ENCODE data around the gene KLHDC8A. TPM values are rescaled to one million over a fixed set of nuclear protein-coding genes. Genes with fewer than 3 reads are reported as not detected.
A peak's percentile ranks its signal among the peaks of the same experiment; 100 is the strongest.

Gene KLHDC8A
- total and polyA plus RNA-seq, 8 donors: 0.32 to 1.3 (median 1.1) TPM; not detected in 1

DNA sequence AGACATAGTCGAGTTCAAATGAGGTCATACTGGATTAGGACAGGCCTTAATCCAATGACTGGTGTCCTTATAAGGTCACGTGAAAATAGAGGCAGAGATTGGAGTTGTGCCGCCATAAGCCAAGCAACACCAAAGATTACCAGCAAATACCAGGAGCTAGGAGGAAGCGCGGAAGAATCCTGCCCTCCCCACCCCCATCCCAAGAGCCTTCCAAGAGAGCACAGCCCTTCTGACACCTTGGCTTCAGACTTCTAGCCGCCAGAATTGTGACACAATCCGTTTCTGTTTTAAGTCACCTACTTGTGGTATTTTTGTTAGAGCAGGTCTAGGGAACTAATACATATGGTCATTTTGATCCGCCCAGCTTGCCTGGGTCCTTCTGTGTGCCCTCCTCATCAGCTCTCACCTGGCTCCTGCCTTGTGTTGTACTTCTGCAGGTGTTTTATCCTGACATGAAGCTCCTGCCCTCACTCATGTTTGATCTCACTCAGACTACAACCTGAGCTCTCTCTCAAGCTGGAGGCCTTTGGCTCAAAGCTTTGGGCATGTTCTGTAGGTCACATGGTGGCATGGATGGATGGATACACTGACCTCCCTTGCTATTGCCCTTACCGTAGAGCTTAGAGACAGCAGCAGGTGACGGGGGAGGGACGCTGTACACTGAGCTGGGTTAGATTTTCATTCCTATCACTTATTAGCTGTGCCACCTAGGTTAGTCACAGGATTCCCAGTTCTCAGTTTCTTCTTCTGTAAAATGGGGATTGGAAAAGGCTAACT is 24.5 kb downstream of the KLHDC8A start:
- no peaks in the 10 kb centered on the region for H3K4me1 ChIP-seq
- no peaks in the 10 kb centered on the region for H3K27me3 ChIP-seq
- ATAC-seq (no peak), DNase-seq (no peak)
- no peak overlapping the region for H3K4me3 ChIP-seq
- no peaks in the 10 kb centered on the region for H3K9me3 ChIP-seq
- TF ChIP-seq, protein P1, sequence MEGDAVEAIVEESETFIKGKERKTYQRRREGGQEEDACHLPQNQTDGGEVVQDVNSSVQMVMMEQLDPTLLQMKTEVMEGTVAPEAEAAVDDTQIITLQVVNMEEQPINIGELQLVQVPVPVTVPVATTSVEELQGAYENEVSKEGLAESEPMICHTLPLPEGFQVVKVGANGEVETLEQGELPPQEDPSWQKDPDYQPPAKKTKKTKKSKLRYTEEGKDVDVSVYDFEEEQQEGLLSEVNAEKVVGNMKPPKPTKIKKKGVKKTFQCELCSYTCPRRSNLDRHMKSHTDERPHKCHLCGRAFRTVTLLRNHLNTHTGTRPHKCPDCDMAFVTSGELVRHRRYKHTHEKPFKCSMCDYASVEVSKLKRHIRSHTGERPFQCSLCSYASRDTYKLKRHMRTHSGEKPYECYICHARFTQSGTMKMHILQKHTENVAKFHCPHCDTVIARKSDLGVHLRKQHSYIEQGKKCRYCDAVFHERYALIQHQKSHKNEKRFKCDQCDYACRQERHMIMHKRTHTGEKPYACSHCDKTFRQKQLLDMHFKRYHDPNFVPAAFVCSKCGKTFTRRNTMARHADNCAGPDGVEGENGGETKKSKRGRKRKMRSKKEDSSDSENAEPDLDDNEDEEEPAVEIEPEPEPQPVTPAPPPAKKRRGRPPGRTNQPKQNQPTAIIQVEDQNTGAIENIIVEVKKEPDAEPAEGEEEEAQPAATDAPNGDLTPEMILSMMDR (IDR thresholded peaks at IDR 0.05): no peak
- intact Hi-C loops (cut with DNase I): no loop called here
- H3K27ac ChIP-seq: no peak overlapping the region
- no peaks in the 10 kb centered on the region for H3K36me3 ChIP-seq

DNA sequence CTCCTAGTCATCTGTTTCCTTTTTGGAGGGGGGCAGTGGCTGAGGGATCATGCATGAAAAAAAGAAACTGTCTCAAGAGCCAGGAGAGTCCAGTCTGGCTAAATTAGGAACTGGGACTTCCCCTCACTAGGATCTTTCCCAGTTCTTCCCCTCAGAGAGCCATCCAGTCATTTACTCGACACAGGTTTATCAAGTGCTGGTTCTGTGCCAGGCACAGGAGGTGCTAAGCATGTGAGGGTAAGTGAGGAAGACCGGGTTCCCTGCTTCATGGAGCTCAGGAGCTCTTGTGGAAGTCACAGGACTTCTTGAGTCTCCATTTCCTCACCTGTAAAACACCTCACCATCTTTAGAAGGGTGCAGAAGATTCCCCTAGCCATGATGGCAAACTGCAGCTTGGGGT is 26.6 kb downstream of the KLHDC8A start:
- intact Hi-C loops (cut with DNase I): no loop called here
- no peak overlapping the region for H3K27ac ChIP-seq

DNA sequence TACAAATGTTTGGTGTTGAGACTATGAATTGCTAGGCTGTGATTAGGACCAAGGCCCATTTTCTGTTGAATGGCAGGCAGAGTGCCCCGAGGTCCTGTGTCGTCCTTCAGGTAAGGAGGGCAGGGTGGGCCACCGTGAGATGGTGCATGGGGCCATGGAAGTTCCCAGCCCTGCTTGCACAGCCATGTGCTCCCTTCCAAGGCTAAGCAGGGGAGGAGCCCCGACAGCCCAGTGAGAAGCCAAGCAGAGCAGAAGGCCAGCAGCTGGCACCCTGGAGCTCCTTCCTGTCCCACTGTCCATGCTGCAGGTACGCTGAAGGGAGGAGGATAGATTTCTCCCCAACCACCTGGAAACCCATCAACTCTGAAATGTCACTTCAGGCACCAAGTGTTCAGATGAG is 27.0 kb downstream of the KLHDC8A start:
- Histone ChIP-seq H3K9me3 (no peaks in the 10 kb centered on the region), H3K4me3 (no peak overlapping the region), H3K27ac (no peak overlapping the region), H3K4me1 (peaks cover 0 to 9% of the 10 kb centered on the region in 2 donors), H3K27me3 (no peaks in the 10 kb centered on the region), H3K36me3 (no peaks in the 10 kb centered on the region)
- TF ChIP-seq, protein P1 (IDR thresholded peaks at IDR 0.05): no peak
- ATAC-seq: no peak
- intact Hi-C loops (cut with DNase I): no loop called here
- peak in 1 of 4 donors; percentile 73 for DNase-seq

More for the DNA sequence above, 26.6 kb downstream of the KLHDC8A start:
- peaks cover 0 to 4% of the 10 kb centered on the region in 2 donors for H3K4me1 ChIP-seq
- H3K36me3 ChIP-seq: no peaks in the 10 kb centered on the region
- TF ChIP-seq, protein P1 (IDR thresholded peaks at IDR 0.05): no peak
- no peak for ATAC-seq
- no peak for DNase-seq
- H3K27me3 ChIP-seq: no peaks in the 10 kb centered on the region
- no peaks in the 10 kb centered on the region for H3K9me3 ChIP-seq
- no peak overlapping the region for H3K4me3 ChIP-seq

DNA sequence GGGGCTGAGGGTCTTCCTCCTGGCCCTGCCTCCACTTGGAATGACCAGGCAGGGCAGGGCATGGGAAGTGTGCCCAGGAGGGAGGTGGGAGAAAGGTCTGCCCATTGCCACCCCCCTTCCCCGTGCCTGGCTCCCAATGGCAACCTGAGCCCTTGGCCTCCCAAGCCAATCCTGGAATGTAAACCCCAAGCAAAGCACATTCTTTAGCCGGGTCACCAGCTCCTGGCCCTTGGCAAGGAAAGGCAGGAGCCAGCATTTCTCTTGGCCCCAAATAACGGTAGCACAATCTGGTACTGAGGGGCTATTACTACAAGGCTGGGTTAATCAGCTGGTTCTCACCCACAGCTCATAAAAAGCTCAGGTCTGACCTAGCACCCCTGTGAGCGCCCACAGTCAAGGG is 28.2 kb downstream of the KLHDC8A start:
- TF ChIP-seq, protein P1 (IDR thresholded peaks at IDR 0.05): no peak
- DNase-seq (no peak), ATAC-seq (no peak)
- no peaks in the 10 kb centered on the region for H3K36me3 ChIP-seq
- intact Hi-C loops (cut with DNase I): no loop called here
- H3K27me3 ChIP-seq: no peaks in the 10 kb centered on the region
- H3K27ac ChIP-seq: no peak overlapping the region
- peaks cover 0 to 12% of the 10 kb centered on the region in 2 donors for H3K4me1 ChIP-seq
- H3K9me3 ChIP-seq: no peaks in the 10 kb centered on the region
- H3K4me3 ChIP-seq: no peak overlapping the region

DNA sequence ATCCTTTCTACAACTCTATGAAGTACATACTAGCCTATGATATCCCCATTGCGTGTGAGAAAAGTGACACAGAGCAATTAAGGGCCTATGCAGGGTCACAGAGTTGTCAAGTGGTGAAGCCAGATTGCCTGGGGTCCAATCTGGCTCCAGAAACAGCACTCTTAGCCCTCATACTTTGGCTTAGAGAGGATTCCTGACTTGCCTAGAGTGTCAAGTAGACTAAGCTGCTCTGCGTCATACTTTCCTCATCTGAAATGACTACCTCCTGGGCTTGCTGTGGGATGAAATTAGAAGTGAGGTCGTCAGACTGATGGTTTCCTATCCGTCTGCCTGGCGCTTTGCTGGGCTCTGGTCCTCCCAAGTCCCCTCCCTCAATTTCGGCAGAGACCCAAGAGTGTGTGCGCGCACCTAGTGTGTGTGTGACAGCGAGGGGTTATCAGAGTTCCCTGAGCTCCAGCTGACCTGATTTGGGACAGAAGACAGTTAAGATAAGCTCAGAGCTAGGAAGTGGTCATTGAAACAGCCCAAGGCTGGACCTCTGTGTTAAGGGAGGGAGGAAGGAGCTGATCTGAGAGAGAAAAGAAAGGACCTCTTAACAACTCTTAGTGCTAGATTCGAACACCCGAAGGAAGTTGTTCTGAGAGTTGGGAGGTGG is 29.8 kb downstream of the KLHDC8A start:
- H3K27ac ChIP-seq: no peak overlapping the region
- TF ChIP-seq, protein P1 (IDR thresholded peaks at IDR 0.05): no peak
- H3K27me3 ChIP-seq: no peaks in the 10 kb centered on the region
- intact Hi-C loops (cut with DNase I): no loop called here
- ATAC-seq (no peak), DNase-seq (no peak)
- no peaks in the 10 kb centered on the region for H3K9me3 ChIP-seq
- H3K4me1 ChIP-seq: peaks cover 0 to 13% of the 10 kb centered on the region in 2 donors
- no peaks in the 10 kb centered on the region for H3K36me3 ChIP-seq
- H3K4me3 ChIP-seq: no peak overlapping the region

All from left lung (tissue), 10 donors.